Colonic mucosa (tissue), 4 donors: Measurements from ENCODE around the gene SHD. TPM values are rescaled to one million over a fixed set of nuclear protein-coding genes. Genes with fewer than 3 reads are reported as not detected.

ENCODE experiments used
- DNase-seq: peaks from one replicate; pipeline ENCODE4 v3.0.0-alpha.2; 2020
- H3K27ac ChIP-seq: fragments of 200-600 bp; one replicate; pipeline ENCODE4 v1.8.0; 2021
- H3K27me3 ChIP-seq: fragments of 200-600 bp; one replicate; pipeline ENCODE4 v1.8.0; 2021
- H3K36me3 ChIP-seq: fragments of 200-600 bp; one replicate; pipeline ENCODE4 v1.8.0; 2021
- H3K4me1 ChIP-seq: fragments of 200-600 bp; one replicate; pipeline ENCODE4 v1.8.0; 2021; ENCODE audit warnings: mild to moderate bottlenecking
- H3K4me3 ChIP-seq: fragments of 200-600 bp; one replicate; pipeline ENCODE4 v1.8.0; 2021
- H3K9ac ChIP-seq, 2 donors: one replicate each; pipeline ENCODE4 v1.7.0; 2013; ENCODE audit warnings: control low read depth in 2 of 2, low read depth in 2 of 2, low read length in 2 of 2
- H3K9me3 ChIP-seq: fragments of 200-600 bp; one replicate; pipeline ENCODE4 v1.8.0; 2021
- intact Hi-C: fragments of 100-400 bp; cut with DNase I; formaldehyde crosslinking; loops from one replicate; pipeline ENCODE4 v1.14.1; 2022
- total RNA-seq, 2 donors: library from RNA; stranded (reverse); fragmentation: NEBNext Ultra II Directional in 1 of 2; extraction: Animal tissue kit (Norgen Biotek cat#: 25700) in 1 of 2; gene quantifications; one replicate each; pipeline ENCODE4 v1.2.1, GENCODE V29; 2021
- TF ChIP-seq, protein P1 (sequence below): fragments of 200-600 bp; IDR thresholded peaks from one replicate; pipeline ENCODE4 v1.8.0; 2022; ENCODE audit warnings: antibody characterized with exemption, mild to moderate bottlenecking
- donor health status: healthy.
- donor health status: DM: no; HTN: no; CAD: no.
- donor health status: DM: no; HTN: no; CAD: no.

SHD gene
- total RNA-seq, 2 donors from 2014 or later: 16.8 to 19.3 TPM

DNA sequence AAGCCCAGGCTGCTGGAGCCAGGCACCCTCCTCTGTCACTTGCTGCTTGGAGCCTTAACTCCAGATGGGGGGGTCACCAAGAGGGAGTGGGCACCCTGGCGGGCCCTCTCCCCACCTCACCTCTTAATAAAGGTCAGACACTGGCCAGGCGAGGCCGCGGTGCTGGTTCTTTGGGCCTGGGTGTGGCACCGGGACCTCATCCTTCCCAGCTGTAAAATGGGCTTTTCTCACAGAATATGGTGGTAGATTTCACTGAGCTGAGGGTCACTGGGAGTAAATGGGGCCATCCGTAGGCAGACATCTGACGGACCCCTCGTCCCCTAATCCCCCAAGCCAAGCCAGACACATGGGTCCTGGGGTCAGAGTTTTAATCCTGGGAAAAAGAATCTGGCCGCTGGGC, 44.6 kb downstream of the SHD start:
- no peak for DNase-seq
- intact Hi-C loops: no loop called here
- no peaks in the 10 kb centered on the region for H3K36me3 ChIP-seq
- no peak overlapping the region for H3K27ac ChIP-seq
- H3K4me1 ChIP-seq: no peaks in the 10 kb centered on the region
- no peak overlapping the region for H3K9ac ChIP-seq
- no peaks in the 10 kb centered on the region for H3K27me3 ChIP-seq
- no peaks in the 10 kb centered on the region for H3K9me3 ChIP-seq
- H3K4me3 ChIP-seq: no peak overlapping the region
- TF ChIP-seq, protein P1, sequence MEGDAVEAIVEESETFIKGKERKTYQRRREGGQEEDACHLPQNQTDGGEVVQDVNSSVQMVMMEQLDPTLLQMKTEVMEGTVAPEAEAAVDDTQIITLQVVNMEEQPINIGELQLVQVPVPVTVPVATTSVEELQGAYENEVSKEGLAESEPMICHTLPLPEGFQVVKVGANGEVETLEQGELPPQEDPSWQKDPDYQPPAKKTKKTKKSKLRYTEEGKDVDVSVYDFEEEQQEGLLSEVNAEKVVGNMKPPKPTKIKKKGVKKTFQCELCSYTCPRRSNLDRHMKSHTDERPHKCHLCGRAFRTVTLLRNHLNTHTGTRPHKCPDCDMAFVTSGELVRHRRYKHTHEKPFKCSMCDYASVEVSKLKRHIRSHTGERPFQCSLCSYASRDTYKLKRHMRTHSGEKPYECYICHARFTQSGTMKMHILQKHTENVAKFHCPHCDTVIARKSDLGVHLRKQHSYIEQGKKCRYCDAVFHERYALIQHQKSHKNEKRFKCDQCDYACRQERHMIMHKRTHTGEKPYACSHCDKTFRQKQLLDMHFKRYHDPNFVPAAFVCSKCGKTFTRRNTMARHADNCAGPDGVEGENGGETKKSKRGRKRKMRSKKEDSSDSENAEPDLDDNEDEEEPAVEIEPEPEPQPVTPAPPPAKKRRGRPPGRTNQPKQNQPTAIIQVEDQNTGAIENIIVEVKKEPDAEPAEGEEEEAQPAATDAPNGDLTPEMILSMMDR: no peak

DNA sequence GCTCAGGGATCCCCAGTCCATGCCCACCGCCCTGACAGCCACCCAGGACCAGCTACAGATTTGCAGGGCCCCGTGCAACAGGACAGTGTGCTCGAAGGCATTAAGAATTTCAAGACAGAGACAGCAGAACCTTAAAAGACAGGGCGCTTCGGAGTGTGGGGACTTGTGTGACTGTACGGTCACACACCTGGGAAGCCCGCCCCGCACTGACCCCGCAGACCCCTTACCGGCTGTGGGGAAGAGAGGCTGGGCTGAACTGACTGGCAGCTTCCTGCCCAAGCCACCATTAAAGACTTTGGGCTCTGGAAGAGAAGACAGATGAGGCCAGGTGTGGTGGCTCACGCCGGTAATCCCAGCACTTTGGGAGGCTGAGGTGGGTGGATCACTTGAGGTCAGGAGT, 45.2 kb downstream of the SHD start:
- no peak overlapping the region for H3K4me3 ChIP-seq
- H3K27me3 ChIP-seq: no peaks in the 10 kb centered on the region
- no peaks in the 10 kb centered on the region for H3K36me3 ChIP-seq
- H3K9me3 ChIP-seq: no peaks in the 10 kb centered on the region
- no peak overlapping the region for H3K9ac ChIP-seq
- no peak for DNase-seq
- no peaks in the 10 kb centered on the region for H3K4me1 ChIP-seq
- TF ChIP-seq, protein P1: no peak
- intact Hi-C loops: no loop called here
- no peak overlapping the region for H3K27ac ChIP-seq

DNA sequence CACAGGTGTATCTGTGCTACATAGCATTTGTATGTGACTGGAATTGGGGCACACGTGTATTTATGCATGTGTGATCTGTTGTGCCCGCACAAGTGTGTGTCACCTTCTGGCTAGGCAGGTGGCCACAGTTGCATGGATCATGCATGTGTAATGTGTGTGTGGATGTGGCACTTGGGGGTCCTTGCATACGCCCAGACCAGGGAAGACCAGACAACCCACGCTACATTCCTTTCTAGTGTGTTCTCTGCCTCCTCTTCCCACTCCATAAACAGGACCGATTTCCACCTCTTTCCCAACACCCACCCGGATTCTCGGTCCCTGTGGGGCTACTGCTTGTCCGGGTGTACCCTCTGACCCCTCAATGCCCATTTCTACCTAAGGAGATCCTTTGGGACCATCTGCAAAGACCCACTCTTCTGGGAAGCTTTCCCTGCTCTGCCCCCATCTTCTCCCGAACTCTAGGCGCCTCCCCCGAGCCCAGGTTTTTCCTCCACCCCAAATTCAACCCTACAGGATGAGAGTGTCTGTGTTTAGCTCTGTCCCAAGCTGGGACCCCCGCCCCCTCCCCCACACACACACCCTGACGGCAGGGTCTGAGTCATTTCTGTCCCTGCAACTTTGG, 47.3 kb downstream of the SHD start:
- H3K4me3 ChIP-seq: no peak overlapping the region
- intact Hi-C loops: no loop called here

DNA sequence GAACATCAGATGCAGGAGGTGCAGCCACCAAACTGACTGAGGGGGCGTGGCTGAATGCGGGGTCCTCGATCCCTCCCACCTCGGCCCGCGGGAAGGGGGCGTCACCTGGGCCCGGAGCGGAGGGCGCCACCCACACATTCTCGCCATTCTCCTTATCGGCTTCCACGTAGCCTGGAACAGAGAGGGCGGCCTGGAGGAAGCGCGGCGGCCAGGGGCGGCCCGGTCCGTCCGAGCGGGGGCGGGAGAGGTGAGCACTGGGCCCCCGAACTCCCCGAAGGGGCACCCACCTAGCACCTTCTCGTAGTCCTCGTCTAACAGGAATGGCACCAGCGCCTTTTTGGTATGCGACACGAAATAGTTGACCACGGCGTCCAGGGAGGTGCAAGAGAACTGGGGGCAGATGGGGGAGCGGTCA, 47.8 kb downstream of the SHD start:
- Histone ChIP-seq H3K4me1 (no peaks in the 10 kb centered on the region), H3K27ac (no peak overlapping the region), H3K9me3 (no peaks in the 10 kb centered on the region), H3K9ac (no peak overlapping the region), H3K27me3 (no peaks in the 10 kb centered on the region), H3K36me3 (no peaks in the 10 kb centered on the region), H3K4me3 (no peak overlapping the region)
- TF ChIP-seq, protein P1: no peak
- DNase-seq: no peak
- intact Hi-C loops: no loop called here

More for the DNA sequence above, 47.3 kb downstream of the SHD start:
- Histone ChIP-seq H3K9ac (no peak overlapping the region), H3K27ac (no peak overlapping the region), H3K9me3 (no peaks in the 10 kb centered on the region), H3K36me3 (no peaks in the 10 kb centered on the region), H3K27me3 (no peaks in the 10 kb centered on the region), H3K4me1 (no peaks in the 10 kb centered on the region)
- TF ChIP-seq, protein P1: no peak
- no peak for DNase-seq

DNA sequence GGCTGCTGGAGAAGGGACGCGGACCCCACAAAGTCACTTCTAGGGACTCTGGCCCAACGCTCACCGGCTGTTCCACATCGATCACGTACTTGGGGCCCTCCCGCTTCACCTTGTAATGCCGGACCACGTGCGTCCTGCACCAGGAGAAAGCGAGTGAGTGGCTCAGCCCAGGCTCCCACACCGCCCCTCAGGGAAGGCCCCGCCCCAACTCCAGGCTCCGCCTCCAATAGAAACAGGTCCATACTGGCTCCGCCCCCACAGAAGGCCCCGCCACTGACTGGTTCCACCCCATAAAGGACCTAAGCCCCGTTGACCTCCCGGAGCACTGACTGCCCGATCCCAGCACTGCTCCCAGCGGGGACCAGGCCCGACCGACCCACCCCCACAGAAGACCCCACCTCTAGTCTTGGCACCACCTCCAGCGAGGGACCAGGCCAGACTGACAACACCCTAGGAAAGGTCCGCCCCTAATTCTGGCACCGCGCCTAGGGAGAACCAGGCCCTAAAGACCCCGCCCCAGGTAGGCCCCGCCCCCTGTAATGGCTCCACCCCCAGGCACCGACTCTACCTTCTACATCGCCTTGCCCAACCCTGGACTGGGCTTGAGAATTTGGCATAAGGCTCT, 48.3 kb downstream of the SHD start:
- H3K4me1 ChIP-seq: no peaks in the 10 kb centered on the region
- no peak overlapping the region for H3K9ac ChIP-seq
- intact Hi-C loops: no loop called here
- H3K27me3 ChIP-seq: no peaks in the 10 kb centered on the region
- no peaks in the 10 kb centered on the region for H3K36me3 ChIP-seq
- DNase-seq: peak; percentile 78
- no peak overlapping the region for H3K27ac ChIP-seq
- no peaks in the 10 kb centered on the region for H3K9me3 ChIP-seq
- TF ChIP-seq, protein P1: no peak
- H3K4me3 ChIP-seq: no peak overlapping the region
